HepG2 (cell line): ENCODE measurements around the gene APPBP2. TPM values are rescaled to one million over a fixed set of nuclear protein-coding genes. Genes with fewer than 3 reads are reported as not detected.
A peak's percentile ranks its signal among the peaks of the same experiment; 100 is the strongest.

Experiments
- ARNTL ChIP-seq: sonication (generic); formaldehyde crosslinking; IDR thresholded peaks from 2 replicates; pipeline ENCODE4 v1.4.0; 2020; ENCODE audit warnings: mild to moderate bottlenecking, missing genetic modification reagents
- FOXK2 ChIP-seq: fragments of 450-650 bp; IDR thresholded peaks from 2 replicates; pipeline ENCODE4 v1.6.1; 2016
- FOXO1 ChIP-seq: sonication (generic); formaldehyde crosslinking; IDR thresholded peaks from 2 replicates; pipeline ENCODE4 v1.4.0; 2020; ENCODE audit warnings: missing genetic modification reagents
- GABPB1 ChIP-seq: IDR thresholded peaks from 2 replicates; pipeline ENCODE4 v1.6.1; 2016; ENCODE audit warnings: mild to moderate bottlenecking, missing genetic modification reagents, moderate library complexity, missing compliant biosample characterization
- GATAD2A ChIP-seq: IDR thresholded peaks from 2 replicates; pipeline ENCODE4 v1.6.1; 2016
- GZF1 ChIP-seq: sonication (generic); formaldehyde crosslinking; IDR thresholded peaks from 2 replicates; pipeline ENCODE4 v1.5.1; 2020; ENCODE audit warnings: mild to moderate bottlenecking, missing genetic modification reagents
- MEIS1 ChIP-seq: sonication (generic); formaldehyde crosslinking; IDR thresholded peaks from 2 replicates; pipeline ENCODE4 v1.9.0; 2021; ENCODE audit warnings: mild to moderate bottlenecking, missing genetic modification reagents, moderate library complexity, borderline replicate concordance
- NR2F2 ChIP-seq: IDR thresholded peaks from 2 replicates; pipeline ENCODE4 v1.6.1; 2012; ENCODE audit warnings: low read depth, inconsistent platforms, borderline replicate concordance
- POGZ ChIP-seq: sonication (generic); formaldehyde crosslinking; IDR thresholded peaks from 2 replicates; pipeline ENCODE4 v1.4.0; 2020; ENCODE audit warnings: mild to moderate bottlenecking, missing genetic modification reagents
- ZMYM2 ChIP-seq: sonication (generic); formaldehyde crosslinking; IDR thresholded peaks from 2 replicates; pipeline ENCODE4 v1.8.0; 2022; ENCODE audit warnings: mild to moderate bottlenecking, missing genetic modification reagents
- ZNF33B ChIP-seq: sonication (generic); formaldehyde crosslinking; IDR thresholded peaks from 2 replicates; pipeline ENCODE4 v1.5.1; 2020; ENCODE audit warnings: mild to moderate bottlenecking, missing genetic modification reagents
- ZNF451 ChIP-seq: sonication (generic); formaldehyde crosslinking; IDR thresholded peaks from 2 replicates; pipeline ENCODE4 v1.5.0; 2020; ENCODE audit warnings: mild to moderate bottlenecking, missing genetic modification reagents
- ZNF556 ChIP-seq: sonication (generic); formaldehyde crosslinking; IDR thresholded peaks from 2 replicates; pipeline ENCODE4 v1.4.0; 2020; ENCODE audit warnings: mild to moderate bottlenecking, missing genetic modification reagents, borderline replicate concordance
- ZNF605 ChIP-seq: sonication (generic); formaldehyde crosslinking; IDR thresholded peaks from 2 replicates; pipeline ENCODE4 v1.8.0; 2022; ENCODE audit warnings: mild to moderate bottlenecking, missing genetic modification reagents
- polyA plus RNA-seq, 8 experiments: library from polyadenylated mRNA; depleted of rRNA in 3 of 8; stranded (reverse) in 7 of 8; unstranded in 1 of 8; fragments of >200 nt; fragmentation: Illumina TruSeq in 4 of 8; extraction: Trizol in 4 of 8; gene quantifications; 2 replicates each; pipeline versions ENCODE4 v1.2.1 to v1.2.3, GENCODE V29; 2011 to 2016; ENCODE audit warnings: low read depth in 4 of 8, missing spikeins in 1 of 8, mixed read lengths in 1 of 8; ENCODE audit not compliant: insufficient read depth in 1 of 8
- total RNA-seq, 5 experiments: library from RNA; depleted of rRNA; stranded (reverse); fragments of >200 nt; fragmentation: Illumina TruSeq; extraction: Trizol; gene quantifications; 2 replicates each; pipeline ENCODE4 v1.2.3, GENCODE V29; 2016; ENCODE audit warnings: low read depth in 1 of 5
- TF ChIP-seq, protein P1 (sequence below): sonication (generic); formaldehyde crosslinking; IDR thresholded peaks from 2 replicates; pipeline ENCODE4 v1.4.0; 2020; ENCODE audit warnings: missing genetic modification reagents
- TF ChIP-seq, protein P2 (sequence below): sonication (generic); formaldehyde crosslinking; IDR thresholded peaks from 2 replicates; pipeline ENCODE4 v1.8.1; 2022; ENCODE audit warnings: low read depth, mild to moderate bottlenecking, missing genetic modification reagents
- TF ChIP-seq, protein P3 (sequence below): sonication (generic); formaldehyde crosslinking; IDR thresholded peaks from 2 replicates; pipeline ENCODE4 v1.4.0; 2020; ENCODE audit warnings: low read depth, mild to moderate bottlenecking, missing genetic modification reagents
- TF ChIP-seq, protein P4 (sequence below): sonication (generic); formaldehyde crosslinking; IDR thresholded peaks from 2 replicates; pipeline ENCODE4 v1.5.1; 2020; ENCODE audit warnings: mild to moderate bottlenecking, missing genetic modification reagents

APPBP2 gene
- total and polyA plus RNA-seq, 2 of the 13 experiments (the other 11 are each of a cell fraction or from before 2014, with no cell fraction given): 17.5 to 45.8 TPM

DNA sequence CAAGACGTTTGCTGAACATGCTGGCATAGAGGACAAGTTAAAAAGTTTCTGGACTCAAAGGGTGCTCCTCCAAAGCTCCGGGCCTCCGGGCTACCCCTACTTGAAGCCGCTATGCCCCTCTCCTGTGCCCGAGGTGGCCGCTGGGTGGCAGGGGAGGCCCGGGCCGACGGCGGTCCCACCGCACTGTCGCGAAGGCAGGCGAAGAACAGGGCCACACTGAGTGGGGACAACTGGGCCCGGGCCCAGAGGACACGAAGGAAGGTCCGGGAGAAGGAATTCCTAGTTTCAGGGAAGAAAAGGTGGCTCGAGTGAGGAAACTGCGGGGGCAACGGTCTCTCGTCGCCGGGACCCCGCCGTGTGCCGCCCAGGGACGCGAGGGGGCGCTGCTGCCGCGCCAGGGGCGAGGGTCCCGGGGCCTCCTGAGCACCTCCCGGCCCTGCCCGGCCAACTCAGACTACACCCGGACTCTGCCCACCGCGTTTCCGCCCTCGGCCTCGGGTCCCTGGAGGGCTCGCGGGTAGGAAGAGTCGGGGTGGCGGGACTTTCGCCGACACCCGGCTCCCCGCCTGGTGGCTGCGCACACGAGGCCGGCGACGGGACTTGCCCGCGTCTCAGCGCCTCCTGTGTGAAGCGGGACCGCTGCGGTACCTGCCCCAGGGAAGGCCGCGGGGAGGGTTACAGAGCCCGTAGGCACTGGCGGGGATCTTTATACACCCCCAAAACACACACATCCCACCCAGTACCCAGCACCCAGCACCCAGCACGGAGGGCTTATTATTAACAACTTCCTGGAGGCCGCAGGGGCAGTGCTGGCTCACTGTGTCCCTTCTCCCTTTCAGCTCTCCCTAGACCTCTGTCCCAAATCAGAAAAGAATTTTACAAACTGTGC is 104.5 kb downstream of the APPBP2 start (continued):
- TF ChIP-seq, protein P1, sequence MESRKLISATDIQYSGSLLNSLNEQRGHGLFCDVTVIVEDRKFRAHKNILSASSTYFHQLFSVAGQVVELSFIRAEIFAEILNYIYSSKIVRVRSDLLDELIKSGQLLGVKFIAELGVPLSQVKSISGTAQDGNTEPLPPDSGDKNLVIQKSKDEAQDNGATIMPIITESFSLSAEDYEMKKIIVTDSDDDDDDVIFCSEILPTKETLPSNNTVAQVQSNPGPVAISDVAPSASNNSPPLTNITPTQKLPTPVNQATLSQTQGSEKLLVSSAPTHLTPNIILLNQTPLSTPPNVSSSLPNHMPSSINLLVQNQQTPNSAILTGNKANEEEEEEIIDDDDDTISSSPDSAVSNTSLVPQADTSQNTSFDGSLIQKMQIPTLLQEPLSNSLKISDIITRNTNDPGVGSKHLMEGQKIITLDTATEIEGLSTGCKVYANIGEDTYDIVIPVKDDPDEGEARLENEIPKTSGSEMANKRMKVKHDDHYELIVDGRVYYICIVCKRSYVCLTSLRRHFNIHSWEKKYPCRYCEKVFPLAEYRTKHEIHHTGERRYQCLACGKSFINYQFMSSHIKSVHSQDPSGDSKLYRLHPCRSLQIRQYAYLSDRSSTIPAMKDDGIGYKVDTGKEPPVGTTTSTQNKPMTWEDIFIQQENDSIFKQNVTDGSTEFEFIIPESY (CRISPR knock-in tag): peak; percentile 98
- TF ChIP-seq, protein P2, sequence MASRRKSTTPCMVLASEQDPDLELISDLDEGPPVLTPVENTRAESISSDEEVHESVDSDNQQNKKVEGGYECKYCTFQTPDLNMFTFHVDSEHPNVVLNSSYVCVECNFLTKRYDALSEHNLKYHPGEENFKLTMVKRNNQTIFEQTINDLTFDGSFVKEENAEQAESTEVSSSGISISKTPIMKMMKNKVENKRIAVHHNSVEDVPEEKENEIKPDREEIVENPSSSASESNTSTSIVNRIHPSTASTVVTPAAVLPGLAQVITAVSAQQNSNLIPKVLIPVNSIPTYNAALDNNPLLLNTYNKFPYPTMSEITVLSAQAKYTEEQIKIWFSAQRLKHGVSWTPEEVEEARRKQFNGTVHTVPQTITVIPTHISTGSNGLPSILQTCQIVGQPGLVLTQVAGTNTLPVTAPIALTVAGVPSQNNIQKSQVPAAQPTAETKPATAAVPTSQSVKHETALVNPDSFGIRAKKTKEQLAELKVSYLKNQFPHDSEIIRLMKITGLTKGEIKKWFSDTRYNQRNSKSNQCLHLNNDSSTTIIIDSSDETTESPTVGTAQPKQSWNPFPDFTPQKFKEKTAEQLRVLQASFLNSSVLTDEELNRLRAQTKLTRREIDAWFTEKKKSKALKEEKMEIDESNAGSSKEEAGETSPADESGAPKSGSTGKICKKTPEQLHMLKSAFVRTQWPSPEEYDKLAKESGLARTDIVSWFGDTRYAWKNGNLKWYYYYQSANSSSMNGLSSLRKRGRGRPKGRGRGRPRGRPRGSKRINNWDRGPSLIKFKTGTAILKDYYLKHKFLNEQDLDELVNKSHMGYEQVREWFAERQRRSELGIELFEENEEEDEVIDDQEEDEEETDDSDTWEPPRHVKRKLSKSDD: peak; percentile 48; the same call in 1 of the 2 replicates
- TF ChIP-seq ZNF33B (CRISPR knock-in tag) (0 out of 2 replicates have a peak, but pooled peaks have one; percentile 56), ZNF451 (peak; percentile 72; the same call in 1 of the 2 replicates), GZF1 (CRISPR knock-in tag) (peak; percentile 61; the same call in 1 of the 2 replicates), GATAD2A (CRISPR knock-in tag) (peak; percentile 25; the same call in 1 of the 2 replicates), MEIS1 (CRISPR knock-in tag) (0 out of 2 replicates have a peak, but pooled peaks have one; percentile 50), ARNTL (CRISPR knock-in tag) (0 out of 2 replicates have a peak, but pooled peaks have one; percentile 21), FOXK2 (no peak), NR2F2 (no peak), GABPB1 (CRISPR knock-in tag) (peak; percentile 47; the same call in 1 of the 2 replicates), ZMYM2 (CRISPR knock-in tag) (0 out of 2 replicates have a peak, but pooled peaks have one; percentile 47), ZNF605 (0 out of 2 replicates have a peak, but pooled peaks have one; percentile 32), ZNF556 (CRISPR knock-in tag) (peak; percentile 48; the same call in 1 of the 2 replicates), POGZ (CRISPR knock-in tag) (peak; percentile 65), FOXO1 (CRISPR knock-in tag) (peak; percentile 31; the same call in 1 of the 2 replicates)
- TF ChIP-seq, protein P3, sequence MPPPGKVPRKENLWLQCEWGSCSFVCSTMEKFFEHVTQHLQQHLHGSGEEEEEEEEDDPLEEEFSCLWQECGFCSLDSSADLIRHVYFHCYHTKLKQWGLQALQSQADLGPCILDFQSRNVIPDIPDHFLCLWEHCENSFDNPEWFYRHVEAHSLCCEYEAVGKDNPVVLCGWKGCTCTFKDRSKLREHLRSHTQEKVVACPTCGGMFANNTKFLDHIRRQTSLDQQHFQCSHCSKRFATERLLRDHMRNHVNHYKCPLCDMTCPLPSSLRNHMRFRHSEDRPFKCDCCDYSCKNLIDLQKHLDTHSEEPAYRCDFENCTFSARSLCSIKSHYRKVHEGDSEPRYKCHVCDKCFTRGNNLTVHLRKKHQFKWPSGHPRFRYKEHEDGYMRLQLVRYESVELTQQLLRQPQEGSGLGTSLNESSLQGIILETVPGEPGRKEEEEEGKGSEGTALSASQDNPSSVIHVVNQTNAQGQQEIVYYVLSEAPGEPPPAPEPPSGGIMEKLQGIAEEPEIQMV (CRISPR knock-in tag): 0 out of 2 replicates have a peak, but pooled peaks have one; percentile 53
- TF ChIP-seq, protein P4, sequence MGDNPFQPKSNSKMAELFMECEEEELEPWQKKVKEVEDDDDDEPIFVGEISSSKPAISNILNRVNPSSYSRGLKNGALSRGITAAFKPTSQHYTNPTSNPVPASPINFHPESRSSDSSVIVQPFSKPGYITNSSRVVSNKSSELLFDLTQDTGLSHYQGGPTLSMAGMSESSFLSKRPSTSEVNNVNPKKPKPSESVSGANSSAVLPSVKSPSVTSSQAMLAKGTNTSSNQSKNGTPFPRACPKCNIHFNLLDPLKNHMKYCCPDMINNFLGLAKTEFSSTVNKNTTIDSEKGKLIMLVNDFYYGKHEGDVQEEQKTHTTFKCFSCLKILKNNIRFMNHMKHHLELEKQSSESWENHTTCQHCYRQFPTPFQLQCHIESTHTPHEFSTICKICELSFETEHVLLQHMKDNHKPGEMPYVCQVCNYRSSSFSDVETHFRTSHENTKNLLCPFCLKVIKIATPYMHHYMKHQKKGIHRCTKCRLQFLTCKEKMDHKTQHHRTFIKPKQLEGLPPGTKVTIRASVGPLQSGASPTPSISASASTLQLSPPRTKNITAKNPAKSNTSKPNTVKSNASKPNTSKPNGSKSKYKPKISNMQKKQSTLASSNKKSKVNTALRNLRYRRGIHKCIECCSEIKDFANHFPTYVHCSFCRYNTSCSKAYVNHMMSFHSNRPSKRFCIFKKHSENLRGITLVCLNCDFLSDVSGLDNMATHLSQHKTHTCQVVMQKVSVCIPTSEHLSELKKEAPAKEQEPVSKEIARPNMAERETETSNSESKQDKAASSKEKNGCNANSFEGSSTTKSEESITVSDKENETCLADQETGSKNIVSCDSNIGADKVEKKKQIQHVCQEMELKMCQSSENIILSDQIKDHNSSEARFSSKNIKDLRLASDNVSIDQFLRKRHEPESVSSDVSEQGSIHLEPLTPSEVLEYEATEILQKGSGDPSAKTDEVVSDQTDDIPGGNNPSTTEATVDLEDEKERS (CRISPR knock-in tag): 0 out of 2 replicates have a peak, but pooled peaks have one; percentile 35
